Adrenal gland (tissue), 12 donors: ENCODE results near the gene CTSL. TPM values are rescaled to one million over a fixed set of nuclear protein-coding genes. Genes with fewer than 3 reads are reported as not detected.

Experiments
- DNase-seq, 7 donors: peaks; one replicate each; pipeline ENCODE4 v3.0.0-alpha.2; 2019 to 2020
- H3K27ac ChIP-seq, 5 donors: fragments of 200-600 bp; sonication (generic) in 4 of 5; 1 replicate in 3 of 5; 2 replicates in 2 of 5; pipeline versions ENCODE4 v1.5.1 to v1.8.0; 2016 to 2020; ENCODE audit warnings: mild to moderate bottlenecking in 1 of 5
- H3K27me3 ChIP-seq: fragments of 200-600 bp; 2 replicates; pipeline ENCODE4 v1.8.0; 2021
- H3K36me3 ChIP-seq, 2 donors: fragments of 200-600 bp; replicated peaks in 1 of 2; 1 replicate in 1 of 2; 2 replicates in 1 of 2; pipeline versions ENCODE4 v1.5.1 to v1.8.0; 2018 to 2022
- H3K4me1 ChIP-seq, 2 donors: fragments of 200-600 bp; replicated peaks in 1 of 2; 1 replicate in 1 of 2; 2 replicates in 1 of 2; pipeline versions ENCODE4 v1.5.1 to v1.8.0; 2018 to 2021
- H3K4me3 ChIP-seq, 4 donors: fragments of 200-600 bp; sonication (generic) in 3 of 4; one replicate each; pipeline ENCODE4 v1.5.1; 2016 to 2018
- H3K9me3 ChIP-seq, 3 donors: fragments of 200-600 bp; sonication (generic) in 1 of 3; replicated peaks in 1 of 3; 1 replicate in 2 of 3; 2 replicates in 1 of 3; pipeline versions ENCODE4 v1.5.1 to v1.8.0; 2016 to 2021
- CTCF ChIP-seq, 6 experiments: fragments of 450-650 bp in 4 of 6; fragments of 200-600 bp in 2 of 6; sonication (generic) in 1 of 6; IDR thresholded peaks; 1 replicate in 5 of 6; 2 replicates in 1 of 6; pipeline versions ENCODE4 v1.5.1 to v1.8.0; 2016 to 2021; ENCODE audit warnings: antibody characterized with exemption in 6 of 6, mild to moderate bottlenecking in 2 of 6, moderate library complexity in 1 of 6
- POLR2A ChIP-seq, 2 donors: fragments of 450-650 bp; IDR thresholded peaks; one replicate each; pipeline ENCODE4 v1.6.1; 2017; ENCODE audit warnings: antibody characterized with exemption in 2 of 2, mild to moderate bottlenecking in 2 of 2, moderate library complexity in 1 of 2
- WGBS, 4 donors: extraction: QIAGEN DNeasy Blood & Tissue Kit in 2 of 4; methylation state at CpG; one replicate each; pipeline versions ENCODE4 v1.1.5 to v1.1.7; 2013 to 2017; 5-methylcytosine and 5-hydroxymethylcytosine counted together
- intact Hi-C, 2 donors: fragments of 100-400 bp; cut with DNase I; formaldehyde crosslinking; loops; one replicate each; pipeline versions ENCODE4 v1.14.1 to v1.15.0; 2022 to 2023
- polyA plus RNA-seq, 3 donors: library from polyadenylated mRNA; stranded (reverse); fragments of 200-250 nt in 2 of 3; fragments of 350-450 nt in 1 of 3; fragmentation: Illumina TruSeq in 1 of 3; extraction: RNeasy Lipid Tissue Mini Kit (QIAGEN cat#74804) in 1 of 3; gene quantifications; one replicate each; pipeline ENCODE4 v1.2.3, GENCODE V29; 2013 to 2014
- total RNA-seq, 9 donors: library from RNA; depleted of rRNA in 4 of 9; stranded (reverse); fragments of >200 nt in 4 of 9; fragments of 120-200 nt in 1 of 9; fragmentation: NEBNext Ultra II Directional in 1 of 9; extraction: Animal tissue kit (Norgen Biotek cat#: 25700) in 1 of 9; gene quantifications; one replicate each; pipeline versions ENCODE4 v1.1.0 to v1.2.4, GENCODE V29; 2013 to 2023
- donor health status: healthy with polysubstance abuse.
- donor health status: Bipolar disorder and iron deficiency.
- donor health status: DM: yes; HTN: yes; CAD: no.
- donor health status: DM: no; HTN: no; CAD: no.
- donor health status: DM: no; HTN: no; CAD: no.
- donor health status: DM: yes; HTN: yes; CAD: no.

CTSL gene
- total and polyA plus RNA-seq, 12 donors = 65.2 to 208 (median 136) TPM

- WGBS, 4 donors = 55 to 68% (median 58%) methylated on average over 14 of the region's 14 CpGs
- Histone ChIP-seq H3K4me1 (peaks cover 0 to 13% of the 10 kb centered on the region in 2 donors), H3K4me3 (no peak overlapping the region), H3K9me3 (no peaks in the 10 kb centered on the region), H3K27me3 (no peaks in the 10 kb centered on the region), H3K36me3 (no peaks in the 10 kb centered on the region), H3K27ac (peak overlapping the region in 4 of 5 donors; percentile 4 to 73 (median 36))
- TF ChIP-seq CTCF (IDR thresholded peaks at IDR 0.05) (peak in 2 of 6 experiments; percentile 5 to 7), POLR2A (IDR thresholded peaks at IDR 0.05) (no peak)
- DNase-seq = peak; percentile 42 to 70 (median 63)
- intact Hi-C loops = loop anchor here in 1 of 2 donors (2.0 to 10.0 kb wide), 2 partner anchors 125 to 359 kb away; no protein-coding TSS in a partner anchor
Observed at GRCh38 chr9:87685871-87686519, 39.9 kb upstream of the CTSL start.

- intact Hi-C loops = loop anchor here in 1 of 2 donors (10.0 kb wide), 1 partner anchor 358 kb away; no protein-coding TSS in a partner anchor
- no peak overlapping the region for H3K4me3 ChIP-seq
- H3K27me3 ChIP-seq = no peaks in the 10 kb centered on the region
- 82 to 97% (median 92%) methylated on average over 6 to 14 of the region's 14 CpGs for WGBS, 4 donors
- H3K27ac ChIP-seq = peak overlapping the region in 4 of 5 donors; percentile 4 to 73 (median 36)
- peaks cover 0 to 13% of the 10 kb centered on the region in 2 donors for H3K4me1 ChIP-seq
- no peaks in the 10 kb centered on the region for H3K9me3 ChIP-seq
- H3K36me3 ChIP-seq = no peaks in the 10 kb centered on the region
- TF ChIP-seq CTCF (IDR thresholded peaks at IDR 0.05) (no peak), POLR2A (IDR thresholded peaks at IDR 0.05) (no peak)
- DNase-seq = no peak
Observed at GRCh38 chr9:87686520-87687090, 39.3 kb upstream of the CTSL start.

- DNase-seq = no peak
- intact Hi-C loops = loop anchor here in 1 of 2 donors (10.0 kb wide), 1 partner anchor 358 kb away; no protein-coding TSS in a partner anchor
- Histone ChIP-seq H3K27me3 (no peaks in the 10 kb centered on the region), H3K9me3 (no peaks in the 10 kb centered on the region), H3K36me3 (no peaks in the 10 kb centered on the region), H3K4me1 (peaks cover 0 to 13% of the 10 kb centered on the region in 2 donors), H3K27ac (no peak overlapping the region), H3K4me3 (no peak overlapping the region)
- TF ChIP-seq POLR2A (IDR thresholded peaks at IDR 0.05) (no peak), CTCF (IDR thresholded peaks at IDR 0.05) (no peak)
- WGBS, 4 donors = 60 to 80% (median 68%) methylated on average over 4 of the region's 4 CpGs
Observed at GRCh38 chr9:87687207-87687606, 38.7 kb upstream of the CTSL start.

GRCh38 chr9:87694236-87694755, 31.6 kb upstream of the CTSL start:
- Histone ChIP-seq H3K27ac (no peak overlapping the region), H3K27me3 (no peaks in the 10 kb centered on the region), H3K9me3 (no peaks in the 10 kb centered on the region), H3K36me3 (peaks cover 0 to 3% of the 10 kb centered on the region in 2 donors), H3K4me3 (no peak overlapping the region), H3K4me1 (no peaks in the 10 kb centered on the region)
- TF ChIP-seq CTCF (IDR thresholded peaks at IDR 0.05) = no peak
- no peak for TF ChIP-seq POLR2A (IDR thresholded peaks at IDR 0.05)
- 67 to 92% (median 87%) methylated on average over 1 to 3 of the region's 3 CpGs for WGBS, 4 donors
- intact Hi-C loops = no loop called here
- peak in 1 of 7 donors; percentile 6 for DNase-seq
